Spleen (tissue), 7 donors: ENCODE measurements around the gene GRM8.

Experiments
- CTCF ChIP-seq, 11 experiments: fragments of 200-600 bp in 7 of 11; fragments of 450-650 bp in 4 of 11; sonication (generic) in 4 of 11; IDR thresholded peaks in 8 of 11; conservative IDR thresholded peaks in 3 of 11; 1 replicate in 7 of 11; 2 replicates in 4 of 11; pipeline versions ENCODE4 v1.4.0 to v1.8.0; 2016 to 2021; ENCODE audit warnings: antibody characterized with exemption in 11 of 11, inconsistent platforms in 4 of 11, mild to moderate bottlenecking in 1 of 11
- POLR2AphosphoS5 ChIP-seq, 3 donors: sonication (generic); formaldehyde crosslinking; IDR thresholded peaks; one replicate each; pipeline ENCODE4 v1.5.1; 2017; ENCODE audit warnings: antibody characterized with exemption in 3 of 3
- donor health status: DM: no; HTN: no; CAD: no; lungs with moderate emphysema.
- donor health status: DM: no; HTN: no; CAD: no.
- donor health status: DM: no; HTN: no; CAD: no.

DNA sequence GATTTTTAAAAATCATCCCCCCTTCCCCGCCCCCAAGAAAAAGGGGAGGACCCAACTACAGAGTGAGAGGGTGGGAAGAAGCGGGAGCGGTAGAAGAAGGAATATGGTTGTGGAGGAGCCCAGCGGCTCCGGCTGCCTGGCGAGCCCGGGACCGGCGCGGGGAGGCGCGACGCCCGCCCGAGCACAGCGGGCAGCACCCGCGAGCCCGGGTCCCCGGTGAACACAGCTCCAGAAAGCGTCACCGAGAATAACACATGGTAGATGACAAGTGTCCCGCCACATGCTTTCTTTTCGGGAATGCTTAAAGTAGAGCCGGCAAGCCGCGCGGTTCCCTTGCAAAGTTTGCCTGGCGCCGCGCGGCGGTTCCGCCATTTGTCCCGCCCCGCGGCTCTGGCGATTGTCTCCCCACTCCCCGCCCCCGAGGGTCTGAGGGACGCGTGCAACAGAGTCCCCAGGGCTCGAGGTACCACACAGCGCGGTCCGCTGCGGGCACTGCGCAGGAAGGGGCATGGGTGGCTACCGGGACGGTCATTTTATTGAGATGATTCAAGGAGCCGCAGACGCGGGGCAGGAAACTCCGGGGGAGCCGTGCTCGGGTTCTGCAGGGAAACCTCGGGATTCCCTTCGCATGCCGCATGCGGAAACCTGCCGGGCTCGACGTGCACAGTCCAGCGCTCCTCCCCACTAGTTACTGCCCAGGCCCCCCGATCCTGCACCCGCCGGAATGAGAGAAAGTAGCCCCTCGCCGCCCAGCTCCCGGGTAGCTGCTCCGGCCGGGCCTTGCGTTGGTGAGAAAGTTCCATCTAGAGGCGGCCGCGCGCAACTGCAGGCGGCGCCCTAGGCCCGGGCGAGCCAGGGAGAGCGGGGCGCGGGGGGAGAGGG, 781 bp upstream of the GRM8 start:
- TF ChIP-seq CTCF (IDR thresholded peaks at IDR 0.05 in 8 of 11, conservative IDR thresholded peaks at IDR 0.05 in 3 of 11): peak; percentile 35 to 92 (median 88)
- peak in 1 of 3 donors; percentile 14 for TF ChIP-seq POLR2AphosphoS5 (IDR thresholded peaks at IDR 0.05)
